OCI-LY3 (cell line): ENCODE measurements around the gene FRAT2.

Source experiments
- EZH2phosphoT487 ChIP-seq: fragments of 200-600 bp; shearing (Covaris generic); IDR thresholded peaks from 2 replicates; pipeline ENCODE4 v1.6.1; 2018; ENCODE audit warnings: antibody characterized with exemption, mixed run types, low read depth
- TF ChIP-seq, protein P1 (sequence below): fragments of 200-600, 300-600 bp; sonication (generic); IDR thresholded peaks from 2 replicates; pipeline ENCODE4 v1.5.1; 2014; ENCODE audit warnings: antibody characterized with exemption, low read length, low read depth

DNA sequence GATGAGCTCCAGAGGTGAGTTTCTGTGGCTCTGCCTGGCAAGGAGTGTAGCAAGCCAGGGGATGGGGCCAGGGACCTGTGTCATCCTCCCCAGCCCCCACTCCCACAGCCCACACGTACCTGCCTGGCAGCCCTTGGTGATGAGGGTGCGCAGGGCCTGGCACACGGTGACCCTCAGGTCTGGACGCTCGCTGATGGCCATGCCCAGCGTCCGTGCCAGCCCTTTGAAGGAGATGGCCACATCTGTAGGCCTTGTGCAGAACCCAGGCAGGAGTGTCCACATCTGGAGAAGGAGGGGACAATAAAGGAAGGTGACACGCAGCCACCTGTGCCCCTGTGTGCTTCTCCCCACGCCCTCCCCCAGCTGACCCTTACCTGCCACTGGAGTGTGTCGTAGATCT is 38.9 kb upstream of the FRAT2 start:
- TF ChIP-seq, protein P1, sequence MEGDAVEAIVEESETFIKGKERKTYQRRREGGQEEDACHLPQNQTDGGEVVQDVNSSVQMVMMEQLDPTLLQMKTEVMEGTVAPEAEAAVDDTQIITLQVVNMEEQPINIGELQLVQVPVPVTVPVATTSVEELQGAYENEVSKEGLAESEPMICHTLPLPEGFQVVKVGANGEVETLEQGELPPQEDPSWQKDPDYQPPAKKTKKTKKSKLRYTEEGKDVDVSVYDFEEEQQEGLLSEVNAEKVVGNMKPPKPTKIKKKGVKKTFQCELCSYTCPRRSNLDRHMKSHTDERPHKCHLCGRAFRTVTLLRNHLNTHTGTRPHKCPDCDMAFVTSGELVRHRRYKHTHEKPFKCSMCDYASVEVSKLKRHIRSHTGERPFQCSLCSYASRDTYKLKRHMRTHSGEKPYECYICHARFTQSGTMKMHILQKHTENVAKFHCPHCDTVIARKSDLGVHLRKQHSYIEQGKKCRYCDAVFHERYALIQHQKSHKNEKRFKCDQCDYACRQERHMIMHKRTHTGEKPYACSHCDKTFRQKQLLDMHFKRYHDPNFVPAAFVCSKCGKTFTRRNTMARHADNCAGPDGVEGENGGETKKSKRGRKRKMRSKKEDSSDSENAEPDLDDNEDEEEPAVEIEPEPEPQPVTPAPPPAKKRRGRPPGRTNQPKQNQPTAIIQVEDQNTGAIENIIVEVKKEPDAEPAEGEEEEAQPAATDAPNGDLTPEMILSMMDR: no peak
- TF ChIP-seq EZH2phosphoT487: no peak
